Measurements from ENCODE around the gene PSD2. TPM values are rescaled to one million over a fixed set of nuclear protein-coding genes. Genes with fewer than 3 reads are reported as not detected.

The PSD2 gene
- 6.9 TPM for total RNA-seq

GRCh38 chr5:139795074-139796001, at the start of gene PSD2:
Gene PSD2 (plus strand): TSS chr5:139795808. CDS start chr5:139809441, 13,633 bp downstream.

Other genes starting within 250 kb of the PSD2 start
- 65.7 TPM for gene UBE2D2, start 234.5 kb upstream of the PSD2 start, total RNA-seq
- 156 TPM for gene CXXC5, start 147.5 kb upstream of the PSD2 start, total RNA-seq
- 5.2 TPM for gene NRG2, start 247.5 kb downstream of the PSD2 start, total RNA-seq